ENCODE measurements around the gene RASAL2.

DNA sequence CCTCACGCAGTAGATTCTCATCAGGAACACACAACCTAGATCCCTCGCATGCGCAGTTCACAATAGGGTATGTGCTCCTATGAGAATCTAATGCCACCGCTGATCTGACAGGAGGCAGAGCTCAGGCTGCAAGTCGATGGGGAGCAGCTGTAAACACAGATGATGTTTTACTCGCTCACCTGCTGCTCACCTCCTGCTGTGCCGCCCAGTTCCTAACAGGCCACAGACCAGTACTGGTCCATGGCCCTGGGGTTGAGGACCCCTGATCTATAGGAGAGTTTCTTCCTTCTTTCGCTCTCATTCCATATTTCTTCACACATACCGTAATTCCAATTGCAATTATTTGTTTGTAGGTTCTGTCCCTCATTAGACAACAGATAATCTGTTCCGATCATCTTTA, 299.5 kb downstream of the RASAL2 start:
- TF ChIP-seq, protein P1, sequence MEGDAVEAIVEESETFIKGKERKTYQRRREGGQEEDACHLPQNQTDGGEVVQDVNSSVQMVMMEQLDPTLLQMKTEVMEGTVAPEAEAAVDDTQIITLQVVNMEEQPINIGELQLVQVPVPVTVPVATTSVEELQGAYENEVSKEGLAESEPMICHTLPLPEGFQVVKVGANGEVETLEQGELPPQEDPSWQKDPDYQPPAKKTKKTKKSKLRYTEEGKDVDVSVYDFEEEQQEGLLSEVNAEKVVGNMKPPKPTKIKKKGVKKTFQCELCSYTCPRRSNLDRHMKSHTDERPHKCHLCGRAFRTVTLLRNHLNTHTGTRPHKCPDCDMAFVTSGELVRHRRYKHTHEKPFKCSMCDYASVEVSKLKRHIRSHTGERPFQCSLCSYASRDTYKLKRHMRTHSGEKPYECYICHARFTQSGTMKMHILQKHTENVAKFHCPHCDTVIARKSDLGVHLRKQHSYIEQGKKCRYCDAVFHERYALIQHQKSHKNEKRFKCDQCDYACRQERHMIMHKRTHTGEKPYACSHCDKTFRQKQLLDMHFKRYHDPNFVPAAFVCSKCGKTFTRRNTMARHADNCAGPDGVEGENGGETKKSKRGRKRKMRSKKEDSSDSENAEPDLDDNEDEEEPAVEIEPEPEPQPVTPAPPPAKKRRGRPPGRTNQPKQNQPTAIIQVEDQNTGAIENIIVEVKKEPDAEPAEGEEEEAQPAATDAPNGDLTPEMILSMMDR (IDR thresholded peaks at IDR 0.05; ENCODE audit: low read depth, low read length) = no peak
- TF ChIP-seq EZH2phosphoT487 (IDR thresholded peaks at IDR 0.05; ENCODE audit: low read depth) = no peak
